GM21576 (cell line): Measurements from ENCODE around the gene TUBG2.
"Not testable (repeated sequence)": the region's sequence is repeated elsewhere in the genome, so short reads cannot be mapped to it uniquely, and the experiment has no call there.

Experiments used
- ATAC-seq: cut with Tn5 transposase; IDR thresholded peaks from one replicate; pipeline ENCODE4 v1.9.1; 2021; ENCODE audit warnings: mild to moderate bottlenecking, moderate library complexity; ENCODE audit not compliant: unreplicated experiment

TUBG2 gene

DNA sequence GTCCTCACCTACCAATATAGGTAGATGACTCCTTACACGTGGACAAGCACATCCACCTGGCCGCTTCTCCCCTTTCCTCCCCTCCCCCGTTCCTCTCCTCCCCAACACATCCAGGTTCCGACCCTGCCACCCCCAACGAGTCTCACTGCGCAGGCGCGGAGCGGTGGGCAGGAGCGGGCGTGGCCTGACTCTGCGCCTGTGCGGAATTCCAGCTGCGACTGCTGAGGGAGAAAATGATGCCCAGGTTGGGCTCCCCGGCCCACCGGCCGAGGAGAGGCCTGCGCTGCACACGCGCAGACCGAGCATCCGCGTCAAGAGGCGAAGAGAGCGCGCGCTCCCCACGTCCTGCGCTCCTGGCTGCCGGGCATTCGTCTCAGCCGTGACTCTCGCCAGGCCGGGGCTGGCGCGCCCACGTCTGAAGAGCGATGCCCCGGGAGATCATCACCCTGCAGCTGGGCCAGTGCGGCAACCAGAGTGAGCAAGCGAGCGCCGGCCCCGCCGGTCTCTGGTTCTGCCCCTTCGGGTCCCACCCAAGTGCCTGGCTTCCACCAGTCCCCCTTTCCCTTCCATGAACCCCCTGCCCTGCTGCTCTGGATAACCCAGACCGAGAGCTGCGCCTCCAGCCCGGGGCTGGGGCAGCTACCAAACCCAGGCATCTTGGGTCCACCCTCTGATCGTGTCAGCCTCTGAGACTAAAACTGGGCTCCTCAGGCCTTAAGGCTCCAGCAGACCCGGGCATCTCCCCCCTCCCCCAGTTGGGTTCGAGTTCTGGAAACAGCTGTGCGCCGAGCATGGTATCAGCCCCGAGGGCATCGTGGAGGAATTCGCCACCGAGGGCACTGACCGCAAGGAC lies at the start of gene TUBG2:
Gene TUBG2, plus strand, starts transcription at position 206 of the 853 bp plus-strand sequence. Its CDS starts 220 bp downstream, at position 426.
- ATAC-seq, result no peak

DNA sequence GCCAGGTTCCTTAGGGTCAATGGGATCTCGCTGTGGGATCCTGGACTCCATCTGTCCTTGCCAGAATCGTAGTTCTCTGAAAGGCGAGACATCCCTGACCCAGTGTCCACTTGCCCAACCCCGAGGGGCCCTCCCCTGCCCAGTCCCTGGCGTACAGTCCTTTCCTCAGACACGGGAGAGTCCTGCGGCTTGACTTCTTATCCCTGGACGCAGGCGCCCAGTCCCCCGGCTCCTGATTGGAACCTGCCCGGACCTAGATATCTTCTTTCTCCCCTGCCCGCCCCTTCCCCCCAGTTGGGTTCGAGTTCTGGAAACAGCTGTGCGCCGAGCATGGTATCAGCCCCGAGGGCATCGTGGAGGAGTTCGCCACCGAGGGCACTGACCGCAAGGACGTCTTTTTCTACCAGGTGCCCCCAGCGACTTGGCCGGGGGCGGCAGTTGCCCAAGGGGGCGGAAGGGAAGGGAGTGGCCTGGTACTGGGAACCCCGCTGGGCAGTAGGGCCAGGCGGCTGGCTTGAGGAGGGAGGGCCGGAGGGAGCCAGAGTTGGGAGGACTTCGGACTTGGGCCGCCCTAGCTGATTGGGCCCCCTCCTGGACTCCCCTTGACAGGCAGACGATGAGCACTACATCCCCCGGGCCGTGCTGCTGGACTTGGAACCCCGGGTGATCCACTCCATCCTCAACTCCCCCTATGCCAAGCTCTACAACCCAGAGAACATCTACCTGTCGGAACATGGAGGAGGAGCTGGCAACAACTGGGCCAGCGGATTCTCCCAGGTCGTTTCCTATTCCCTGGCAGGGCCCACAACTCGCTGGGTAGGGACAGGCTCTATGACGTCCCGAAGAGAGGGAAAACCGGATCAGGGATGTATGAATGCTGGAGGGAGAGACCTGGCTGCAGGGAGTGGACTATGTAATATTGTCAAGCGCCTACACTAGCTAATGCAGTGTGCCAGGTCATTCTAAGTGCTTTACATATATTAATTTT lies 49.0 kb upstream of the TUBG2 start:
- not testable (repeated sequence) for ATAC-seq

DNA sequence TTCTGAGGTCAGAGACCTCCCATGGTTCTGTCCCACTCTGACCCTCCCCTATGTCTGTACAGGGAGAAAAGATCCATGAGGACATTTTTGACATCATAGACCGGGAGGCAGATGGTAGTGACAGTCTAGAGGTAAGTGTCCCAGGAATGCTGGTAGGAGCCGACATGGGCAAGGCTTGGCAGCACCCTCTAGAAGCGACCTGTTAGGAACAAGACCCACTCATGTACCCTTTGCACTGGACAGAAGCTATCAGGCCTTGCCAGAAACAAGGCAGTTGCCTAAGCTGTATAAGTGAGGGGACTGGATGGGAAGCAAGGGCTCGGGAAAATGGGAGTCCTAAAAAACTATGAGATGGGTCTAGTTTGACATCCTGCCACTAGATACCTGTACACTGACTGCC lies 47.1 kb upstream of the TUBG2 start:
- no peak for ATAC-seq

DNA sequence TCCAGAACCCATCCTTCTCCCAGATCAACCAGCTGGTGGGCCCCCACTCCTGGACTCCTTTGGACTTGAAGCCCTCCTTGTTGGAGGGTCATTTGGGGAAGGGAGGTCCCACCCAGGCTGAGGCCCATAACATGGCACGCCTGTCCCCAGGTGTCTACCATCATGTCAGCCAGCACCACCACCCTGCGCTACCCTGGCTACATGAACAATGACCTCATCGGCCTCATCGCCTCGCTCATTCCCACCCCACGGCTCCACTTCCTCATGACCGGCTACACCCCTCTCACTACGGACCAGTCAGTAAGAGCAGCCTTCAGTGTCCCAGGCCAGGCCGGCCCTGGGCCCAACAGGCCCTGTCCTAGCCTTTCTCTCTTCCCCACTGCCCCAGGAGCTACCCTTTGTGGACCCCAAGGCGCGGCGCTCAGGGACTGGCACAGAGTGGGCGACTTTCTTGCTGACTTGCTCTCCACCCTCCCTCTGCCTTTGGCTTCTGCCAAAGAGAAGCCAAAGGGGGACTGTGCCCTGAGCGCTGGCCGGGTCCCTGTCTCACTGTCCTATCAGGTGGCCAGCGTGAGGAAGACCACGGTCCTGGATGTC lies 45.3 kb upstream of the TUBG2 start:
- no peak for ATAC-seq

DNA sequence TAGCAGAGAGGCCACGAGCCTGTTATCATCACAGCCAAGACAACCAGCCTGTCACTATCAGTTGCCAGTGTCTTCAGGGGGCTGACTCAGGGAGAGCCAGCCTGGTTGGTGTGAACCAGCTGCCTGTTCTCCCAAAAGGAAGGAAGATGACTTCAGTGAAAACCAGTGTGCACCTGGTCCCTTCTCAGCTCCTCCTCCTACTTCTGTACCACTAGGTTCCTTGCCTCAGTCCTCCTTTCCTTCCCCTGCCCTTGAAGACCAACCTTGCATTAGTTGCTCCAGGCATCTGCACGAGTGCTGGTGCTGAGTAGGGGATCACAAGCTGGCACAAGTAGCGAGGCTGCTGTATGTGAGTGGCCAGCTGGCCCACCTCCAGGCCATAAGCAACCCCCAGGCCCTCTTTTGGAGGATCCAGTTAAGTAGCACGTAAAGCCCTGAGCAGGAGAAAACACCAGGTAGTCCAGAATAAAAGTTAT lies 41.1 kb upstream of the TUBG2 start:
- peak; percentile 31 for ATAC-seq

DNA sequence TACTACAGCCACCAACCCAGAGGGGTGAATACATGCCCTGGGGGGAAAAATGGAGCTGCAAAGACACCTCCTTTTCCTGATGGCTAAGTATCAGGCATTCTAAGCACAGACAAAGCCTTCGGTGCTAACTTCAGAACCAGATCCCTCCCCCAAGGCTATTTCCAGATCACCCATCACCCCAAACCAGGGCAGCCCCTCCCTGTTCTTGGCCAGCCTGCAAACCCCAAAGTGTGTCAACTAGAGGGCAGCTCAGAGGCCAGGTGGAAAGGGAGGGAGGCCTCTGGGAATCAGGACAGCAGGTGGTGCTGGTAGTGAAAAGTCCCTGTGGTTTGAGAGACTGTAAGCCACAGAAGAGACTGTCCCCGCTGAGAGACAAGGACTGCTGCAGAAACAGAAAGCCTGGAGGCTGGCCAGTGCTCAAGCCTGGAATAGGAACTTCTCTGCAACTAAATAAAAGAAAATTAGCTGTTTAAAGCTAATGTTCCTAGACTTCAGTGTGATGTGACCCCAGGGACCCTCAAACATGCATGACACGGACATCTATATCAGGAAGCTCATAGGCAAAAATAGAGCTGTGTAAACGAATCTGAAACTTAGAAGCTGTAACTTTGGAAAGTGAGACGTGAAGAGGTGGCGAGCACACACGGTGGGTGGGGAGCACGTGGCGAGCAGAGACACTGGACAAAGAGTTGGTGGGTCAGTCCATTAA lies 40.5 kb upstream of the TUBG2 start:
- peak; percentile 70 for ATAC-seq

DNA sequence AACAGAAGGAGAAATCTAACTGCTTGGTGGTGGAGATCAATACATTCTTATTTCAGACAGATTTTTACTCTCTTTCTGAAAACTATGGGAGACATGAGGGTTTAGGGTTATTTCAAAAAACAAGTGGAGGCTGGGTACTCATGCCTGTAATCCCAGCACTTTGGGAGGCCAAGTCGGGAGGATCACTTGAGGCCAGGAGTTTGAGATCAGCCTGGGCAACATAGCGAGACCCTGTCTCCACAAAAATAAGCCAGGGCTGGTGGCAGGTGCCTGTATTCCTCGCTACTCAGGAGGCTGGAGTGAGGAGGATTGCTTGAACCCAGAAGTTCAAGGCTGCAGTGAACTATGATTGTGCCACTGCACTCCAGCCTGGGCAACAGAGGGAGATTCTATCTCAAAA lies 37.1 kb upstream of the TUBG2 start:
- ATAC-seq, result not testable (repeated sequence)

DNA sequence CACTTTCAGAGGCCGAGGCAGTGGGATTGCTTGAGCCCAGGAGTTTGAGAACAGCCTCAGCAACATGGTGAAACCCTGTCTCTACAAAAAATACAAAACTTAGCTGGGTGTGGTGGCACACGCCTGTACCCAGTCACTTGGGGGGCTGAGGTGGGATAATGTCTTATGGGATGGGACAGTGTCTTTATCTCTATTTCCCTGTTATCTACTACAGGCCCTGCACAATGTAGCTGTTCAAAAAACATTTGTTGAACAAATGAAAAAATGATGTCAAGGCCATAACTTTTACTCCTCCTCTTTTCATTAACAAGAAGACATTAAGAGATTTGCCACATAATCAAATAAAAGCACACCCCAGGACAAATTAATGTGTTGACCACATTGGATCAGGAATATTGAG lies 35.8 kb upstream of the TUBG2 start:
- no peak for ATAC-seq

DNA sequence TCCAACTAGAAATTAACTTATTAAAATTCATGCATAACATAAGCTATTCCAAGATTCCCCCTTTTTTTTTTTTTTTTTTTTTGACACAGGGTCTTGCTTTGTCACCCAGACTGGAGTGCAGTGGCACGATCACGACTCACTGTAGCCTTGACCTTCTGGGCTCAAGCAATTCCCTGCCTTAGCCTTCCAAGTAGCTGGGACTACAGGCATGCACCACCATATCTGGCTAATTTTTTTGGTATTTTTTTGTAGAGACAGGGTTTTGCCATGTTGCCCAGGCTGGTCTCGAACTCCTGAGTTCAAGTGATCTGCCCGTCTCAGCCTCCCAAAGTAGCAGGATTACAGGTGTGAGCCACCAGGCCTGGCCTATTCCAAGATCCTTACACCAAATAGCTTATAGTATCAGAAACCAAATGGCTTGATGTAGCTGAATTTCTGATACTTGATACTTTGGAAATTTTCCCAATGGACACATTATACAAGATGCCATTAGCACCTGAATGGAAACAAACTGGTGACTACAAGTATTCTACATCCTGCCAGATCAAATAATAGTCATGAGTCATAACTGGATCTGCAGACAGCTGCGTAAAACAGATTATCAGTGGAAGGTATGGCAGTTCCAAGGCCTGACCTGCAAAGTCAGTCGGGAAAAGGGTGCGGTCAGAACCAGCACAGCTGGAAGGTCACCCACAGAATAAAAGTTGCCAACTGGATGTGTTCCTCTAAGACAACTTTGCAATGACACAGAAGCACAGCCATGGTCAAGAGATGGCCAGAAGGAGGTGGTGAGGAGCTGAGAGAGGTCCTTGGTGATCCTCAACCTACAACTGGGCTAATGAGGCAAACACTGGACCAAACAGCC lies 35.1 kb upstream of the TUBG2 start:
- ATAC-seq, result no peak

DNA sequence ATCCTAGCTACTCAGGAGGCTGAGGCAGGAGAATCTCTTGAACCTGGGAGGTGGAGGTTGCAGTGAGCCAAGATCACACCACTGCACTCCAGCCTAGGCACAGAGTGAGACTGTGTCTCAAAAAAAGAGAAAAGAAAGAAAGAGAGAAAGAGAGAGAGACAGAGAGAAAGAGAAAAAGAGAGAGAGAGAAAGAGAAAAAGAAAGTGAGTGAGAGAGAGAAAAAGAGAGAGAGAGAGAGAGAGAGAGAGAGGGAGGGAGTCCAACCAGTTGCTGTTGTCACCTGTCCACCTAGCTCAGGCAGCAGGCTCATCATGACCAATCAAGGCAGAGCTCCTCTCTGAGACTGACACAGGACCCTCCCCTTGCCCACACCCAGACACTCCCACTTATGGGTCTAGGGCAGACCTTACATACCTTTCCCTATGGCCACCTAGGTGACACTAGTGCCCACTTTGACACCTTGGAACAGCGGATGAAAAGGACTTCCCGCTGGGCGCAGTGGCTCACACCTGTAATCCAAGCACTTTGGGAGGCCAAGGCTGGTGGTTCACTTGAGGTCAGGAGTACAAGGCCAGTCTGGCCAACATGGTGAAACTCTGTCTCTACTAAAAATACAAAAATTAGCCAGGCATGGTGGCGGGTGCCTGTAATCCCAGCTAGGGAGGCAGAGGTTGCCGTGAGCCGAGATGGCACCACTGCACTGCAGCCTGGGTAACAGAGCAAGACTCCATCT lies 31.9 kb upstream of the TUBG2 start:
- not testable (repeated sequence) for ATAC-seq

DNA sequence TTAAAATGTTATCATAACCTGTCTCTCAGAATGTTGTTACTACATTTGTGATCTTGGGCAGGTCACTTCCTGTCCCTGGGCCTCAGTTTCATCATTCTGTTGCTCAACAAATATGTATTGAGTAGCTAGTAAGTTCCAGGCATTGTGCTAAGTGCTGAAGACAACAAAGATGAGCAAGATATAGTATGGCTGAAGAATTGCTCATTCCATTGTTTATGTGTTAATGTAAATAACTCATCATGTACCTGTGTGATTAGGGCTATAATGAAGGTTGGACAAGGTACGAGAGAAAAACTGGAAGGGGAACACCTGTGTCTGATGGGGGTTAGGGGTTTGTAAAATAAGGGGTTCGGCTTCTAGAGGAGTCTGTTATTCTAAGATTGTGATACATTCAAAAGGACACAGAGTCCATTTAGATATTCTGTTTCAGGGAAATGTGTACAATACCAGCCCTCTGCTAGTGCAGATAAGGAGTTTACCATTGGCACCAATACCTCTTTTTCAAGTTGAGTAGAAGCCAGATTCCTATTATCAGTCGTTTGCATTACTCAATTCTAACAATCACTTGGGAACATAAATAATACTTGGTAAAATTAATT lies 29.6 kb upstream of the TUBG2 start:
- no peak for ATAC-seq

DNA sequence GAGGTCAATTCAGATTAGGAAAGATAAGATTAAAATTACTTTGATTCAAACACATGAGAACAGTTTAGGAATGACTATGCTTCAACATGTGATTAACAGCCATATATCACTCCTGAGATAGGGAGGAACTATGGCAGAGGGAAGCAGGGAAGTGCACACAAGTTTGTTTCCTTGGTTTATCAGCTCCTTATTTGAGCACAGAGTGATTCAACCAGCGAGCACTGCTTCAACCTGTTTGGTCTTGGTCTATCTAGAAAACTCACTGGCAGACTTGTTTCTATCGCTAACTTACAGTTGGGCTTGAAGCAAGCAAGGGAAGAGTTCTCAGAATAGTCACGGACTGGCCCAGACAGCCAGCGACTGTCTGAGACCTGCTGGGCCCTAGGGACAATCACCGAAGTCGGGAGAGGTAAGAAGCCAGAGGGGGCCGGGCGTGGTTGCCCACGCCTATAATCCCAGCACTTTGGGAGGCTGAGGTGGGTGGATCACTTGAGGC lies 26.1 kb upstream of the TUBG2 start:
- ATAC-seq, result no peak

DNA sequence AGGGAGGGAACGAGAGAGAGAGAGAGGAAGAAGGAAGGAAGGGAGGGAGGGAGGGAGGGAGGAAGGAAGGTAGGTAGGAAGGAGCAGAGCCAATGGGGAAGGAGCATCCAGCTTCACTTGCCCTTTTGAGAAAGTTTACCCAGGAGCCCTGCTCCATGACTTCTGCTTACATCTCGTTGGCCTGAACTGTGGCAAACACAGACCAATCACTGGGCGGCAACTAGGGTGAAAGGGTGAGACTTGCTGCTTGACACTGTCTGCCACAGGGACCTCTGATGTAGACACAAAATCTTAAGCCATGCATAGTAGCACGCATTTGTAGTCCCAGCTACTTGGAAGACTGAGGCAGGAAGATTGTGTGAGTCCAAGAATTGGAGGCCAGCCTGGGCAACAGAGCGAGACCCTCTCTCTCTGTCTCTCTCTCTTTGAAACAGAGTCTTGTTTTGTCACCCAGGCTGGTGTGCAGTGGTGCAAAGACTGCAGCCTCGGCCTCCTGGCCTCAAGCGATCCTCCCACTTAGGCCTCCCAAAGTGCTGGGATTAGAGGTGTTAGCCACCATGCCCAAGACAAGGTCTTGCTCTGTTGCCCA lies 19.5 kb upstream of the TUBG2 start:
- ATAC-seq, result no peak

DNA sequence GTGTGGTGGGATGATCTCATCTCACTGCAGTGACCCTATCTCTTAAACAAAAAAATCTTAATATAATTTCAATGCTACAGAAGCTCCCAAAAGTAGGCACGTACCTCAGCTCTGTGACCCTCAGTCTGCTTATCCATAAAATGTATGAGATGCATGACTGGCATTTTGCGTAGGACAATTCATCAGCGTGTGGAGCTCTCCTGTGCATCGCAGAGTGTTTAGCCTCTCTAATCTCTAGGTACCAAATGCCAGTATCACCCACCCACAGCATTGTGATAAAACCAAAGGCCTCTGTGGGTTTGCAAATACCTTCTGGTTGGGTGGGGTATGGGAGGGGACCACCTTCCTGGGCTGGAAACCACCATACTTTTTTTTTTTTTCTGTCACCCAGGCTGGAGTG lies 19.0 kb upstream of the TUBG2 start:
- ATAC-seq, result no peak

DNA sequence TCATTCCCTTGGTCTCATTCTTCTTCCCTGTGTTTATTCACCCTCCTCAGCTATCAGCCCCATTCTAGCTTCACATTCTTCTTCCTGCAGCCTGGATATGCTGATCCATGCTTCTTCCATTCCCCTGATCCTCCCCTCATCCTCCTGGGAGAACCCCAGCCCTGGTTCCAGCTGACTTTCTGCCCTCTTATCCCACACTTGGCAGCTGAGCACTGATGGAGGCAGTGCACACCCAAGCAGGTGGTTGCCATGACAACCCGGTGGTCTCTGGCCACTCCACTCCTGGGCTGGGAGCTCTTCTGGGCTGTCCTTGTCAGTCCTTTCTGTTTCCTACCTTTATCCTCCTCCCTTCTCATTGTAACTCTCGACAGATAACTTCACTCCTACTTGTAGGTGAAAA lies 16.7 kb upstream of the TUBG2 start:
- no peak for ATAC-seq

DNA sequence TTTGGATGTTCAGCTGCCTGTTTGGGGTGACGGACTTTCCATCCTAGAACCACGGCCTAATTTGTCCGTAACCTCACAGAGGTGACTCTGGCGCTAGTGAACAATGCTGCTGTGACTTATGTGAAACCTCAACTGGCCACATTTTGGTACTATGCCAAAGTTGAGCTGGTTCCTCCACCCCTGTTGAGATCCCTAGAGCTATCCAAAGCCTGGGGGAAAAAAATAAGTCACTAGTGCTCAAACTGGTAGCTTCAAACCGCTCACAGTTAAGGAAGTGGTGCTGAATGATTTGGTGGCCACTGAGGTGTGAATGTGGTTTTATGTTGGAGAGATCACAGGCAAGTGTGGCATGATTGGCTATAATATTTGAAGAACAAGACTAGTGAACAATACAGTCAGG lies 11.3 kb upstream of the TUBG2 start:
- no peak for ATAC-seq

DNA sequence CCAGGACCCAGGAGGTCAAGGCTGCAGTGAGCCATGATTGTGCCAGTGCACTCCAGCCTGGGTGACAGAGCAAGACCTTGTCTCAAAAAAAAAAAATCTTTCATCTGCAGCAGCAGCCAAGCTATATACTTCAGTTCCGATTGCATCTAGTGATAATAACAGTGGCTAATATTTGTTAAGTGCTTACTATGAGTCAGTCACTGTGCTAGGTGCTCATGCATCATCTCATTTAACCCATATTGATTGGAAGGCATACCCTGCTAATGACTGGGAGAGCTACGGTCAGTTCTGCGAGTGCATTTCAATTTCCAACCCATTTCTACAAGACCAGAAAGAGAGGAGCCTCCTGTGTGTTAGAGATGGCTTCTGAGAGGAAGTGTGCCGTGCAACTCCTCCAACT lies 7.7 kb upstream of the TUBG2 start:
- no peak for ATAC-seq
